Neural cell (in vitro differentiated cells): ENCODE data around the gene CRKL.

Experiments used
- EZH2 ChIP-seq: fragments of 200-600, 300-800 bp; shearing (Covaris generic), sonication (generic); IDR thresholded peaks from 2 replicates; pipeline ENCODE4 v1.6.1; 2014; ENCODE audit warnings: antibody characterized with exemption, low read length, borderline replicate concordance, mild to moderate bottlenecking; ENCODE audit not compliant: insufficient read depth, poor library complexity, severe bottlenecking
- POLR2AphosphoS5 ChIP-seq: IDR thresholded peaks from 2 replicates; pipeline ENCODE4 v1.6.1; 2012
- RAD21 ChIP-seq: fragments of 450-650 bp; conservative IDR thresholded peaks from 2 replicates; pipeline ENCODE4 v1.6.1; 2014; ENCODE audit warnings: antibody characterized with exemption, mild to moderate bottlenecking, moderate library complexity
- SMC3 ChIP-seq: fragments of 450-650 bp; conservative IDR thresholded peaks from 2 replicates; pipeline ENCODE4 v1.6.1; 2014; ENCODE audit warnings: antibody characterized with exemption, mild to moderate bottlenecking, moderate library complexity; ENCODE audit not compliant: poor library complexity
- TAF1 ChIP-seq: IDR thresholded peaks from 2 replicates; pipeline ENCODE4 v1.6.1; 2012; ENCODE audit warnings: low read depth
- TF ChIP-seq, protein P1 (sequence below): fragments of 450-650 bp; IDR thresholded peaks from 2 replicates; pipeline ENCODE4 v1.5.1; 2014; ENCODE audit warnings: antibody characterized with exemption, mild to moderate bottlenecking, moderate library complexity; ENCODE audit not compliant: poor library complexity, severe bottlenecking
- TF ChIP-seq, protein P2 (sequence below): IDR thresholded peaks from 2 replicates; pipeline ENCODE4 v1.6.1; 2012; ENCODE audit warnings: borderline replicate concordance

DNA sequence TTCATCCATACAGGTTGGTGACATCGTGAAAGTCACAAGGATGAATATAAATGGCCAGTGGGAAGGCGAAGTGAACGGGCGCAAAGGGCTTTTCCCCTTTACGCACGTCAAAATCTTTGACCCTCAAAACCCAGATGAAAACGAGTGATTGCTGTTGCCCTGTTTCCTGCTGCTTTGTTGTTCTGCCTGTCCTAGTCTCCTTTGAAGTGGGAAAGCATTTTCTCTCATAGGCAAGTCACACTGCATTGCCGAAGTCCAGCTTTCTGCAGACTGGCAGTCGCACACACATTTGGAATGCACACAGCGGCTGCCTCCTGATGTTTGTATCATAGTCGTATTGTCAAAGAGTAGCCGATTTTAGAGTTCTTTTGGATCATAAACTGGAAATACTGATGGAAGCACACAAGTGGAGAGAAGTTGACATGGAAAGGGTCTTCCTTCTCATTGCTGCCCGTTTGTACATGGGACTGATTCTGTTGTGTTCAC, 32.5 kb downstream of the CRKL start:
- no peak for TF ChIP-seq EZH2
- TF ChIP-seq, protein P1, sequence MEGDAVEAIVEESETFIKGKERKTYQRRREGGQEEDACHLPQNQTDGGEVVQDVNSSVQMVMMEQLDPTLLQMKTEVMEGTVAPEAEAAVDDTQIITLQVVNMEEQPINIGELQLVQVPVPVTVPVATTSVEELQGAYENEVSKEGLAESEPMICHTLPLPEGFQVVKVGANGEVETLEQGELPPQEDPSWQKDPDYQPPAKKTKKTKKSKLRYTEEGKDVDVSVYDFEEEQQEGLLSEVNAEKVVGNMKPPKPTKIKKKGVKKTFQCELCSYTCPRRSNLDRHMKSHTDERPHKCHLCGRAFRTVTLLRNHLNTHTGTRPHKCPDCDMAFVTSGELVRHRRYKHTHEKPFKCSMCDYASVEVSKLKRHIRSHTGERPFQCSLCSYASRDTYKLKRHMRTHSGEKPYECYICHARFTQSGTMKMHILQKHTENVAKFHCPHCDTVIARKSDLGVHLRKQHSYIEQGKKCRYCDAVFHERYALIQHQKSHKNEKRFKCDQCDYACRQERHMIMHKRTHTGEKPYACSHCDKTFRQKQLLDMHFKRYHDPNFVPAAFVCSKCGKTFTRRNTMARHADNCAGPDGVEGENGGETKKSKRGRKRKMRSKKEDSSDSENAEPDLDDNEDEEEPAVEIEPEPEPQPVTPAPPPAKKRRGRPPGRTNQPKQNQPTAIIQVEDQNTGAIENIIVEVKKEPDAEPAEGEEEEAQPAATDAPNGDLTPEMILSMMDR, result no peak
- no peak for TF ChIP-seq SMC3
- TF ChIP-seq, protein P2, sequence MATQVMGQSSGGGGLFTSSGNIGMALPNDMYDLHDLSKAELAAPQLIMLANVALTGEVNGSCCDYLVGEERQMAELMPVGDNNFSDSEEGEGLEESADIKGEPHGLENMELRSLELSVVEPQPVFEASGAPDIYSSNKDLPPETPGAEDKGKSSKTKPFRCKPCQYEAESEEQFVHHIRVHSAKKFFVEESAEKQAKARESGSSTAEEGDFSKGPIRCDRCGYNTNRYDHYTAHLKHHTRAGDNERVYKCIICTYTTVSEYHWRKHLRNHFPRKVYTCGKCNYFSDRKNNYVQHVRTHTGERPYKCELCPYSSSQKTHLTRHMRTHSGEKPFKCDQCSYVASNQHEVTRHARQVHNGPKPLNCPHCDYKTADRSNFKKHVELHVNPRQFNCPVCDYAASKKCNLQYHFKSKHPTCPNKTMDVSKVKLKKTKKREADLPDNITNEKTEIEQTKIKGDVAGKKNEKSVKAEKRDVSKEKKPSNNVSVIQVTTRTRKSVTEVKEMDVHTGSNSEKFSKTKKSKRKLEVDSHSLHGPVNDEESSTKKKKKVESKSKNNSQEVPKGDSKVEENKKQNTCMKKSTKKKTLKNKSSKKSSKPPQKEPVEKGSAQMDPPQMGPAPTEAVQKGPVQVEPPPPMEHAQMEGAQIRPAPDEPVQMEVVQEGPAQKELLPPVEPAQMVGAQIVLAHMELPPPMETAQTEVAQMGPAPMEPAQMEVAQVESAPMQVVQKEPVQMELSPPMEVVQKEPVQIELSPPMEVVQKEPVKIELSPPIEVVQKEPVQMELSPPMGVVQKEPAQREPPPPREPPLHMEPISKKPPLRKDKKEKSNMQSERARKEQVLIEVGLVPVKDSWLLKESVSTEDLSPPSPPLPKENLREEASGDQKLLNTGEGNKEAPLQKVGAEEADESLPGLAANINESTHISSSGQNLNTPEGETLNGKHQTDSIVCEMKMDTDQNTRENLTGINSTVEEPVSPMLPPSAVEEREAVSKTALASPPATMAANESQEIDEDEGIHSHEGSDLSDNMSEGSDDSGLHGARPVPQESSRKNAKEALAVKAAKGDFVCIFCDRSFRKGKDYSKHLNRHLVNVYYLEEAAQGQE, result no peak
- TF ChIP-seq POLR2AphosphoS5, result no peak
- TF ChIP-seq TAF1, result no peak
- no peak for TF ChIP-seq RAD21
